Measurements from ENCODE around the gene IER5L.

GRCh38 chr9:129218272-129218625 is 40.2 kb upstream of the IER5L start:
- no peak for TF ChIP-seq POLR2AphosphoS5 (IDR thresholded peaks at IDR 0.05; ENCODE audit: borderline replicate concordance, low read depth, low read length)
- TF ChIP-seq EZH2 (IDR thresholded peaks at IDR 0.05), result no peak
- no peak for TF ChIP-seq FOXP2 (optimal IDR thresholded peaks at IDR 0.05; ENCODE audit: control extremely low read depth, extremely low read length, insufficient read depth)

Data from SK-N-MC (cell line).